Stimulated activated CD8-positive, alpha-beta memory T cell treated with anti-CD3 and anti-CD28 coated beads, Interleukin-4, amount 100 ng/mL, for 48 hours (primary cell): ENCODE measurements around the gene KCNS3.
"Not testable (repeated sequence)": the region's sequence is repeated elsewhere in the genome, so short reads cannot be mapped to it uniquely, and the experiment has no call there.

Source experiments
- DNase-seq: peaks from one replicate; pipeline ENCODE4 v3.0.0-alpha.2; 2020

Gene KCNS3

GRCh38 chr2:17950006-17950405 is 71.5 kb downstream of the KCNS3 start:
- no peak for DNase-seq

- DNase-seq = no peak
Measured at GRCh38 chr2:17951563-17951962, 73.1 kb downstream of the KCNS3 start.

- no peak for DNase-seq
Measured at GRCh38 chr2:17958466-17959092, 80.1 kb downstream of the KCNS3 start.

GRCh38 chr2:17959356-17959755 is 80.9 kb downstream of the KCNS3 start:
- DNase-seq = no peak

GRCh38 chr2:17959833-17960232 is 81.4 kb downstream of the KCNS3 start:
- DNase-seq = no peak

- DNase-seq = no peak
Measured at GRCh38 chr2:17960925-17961324, 82.5 kb downstream of the KCNS3 start.

- no peak for DNase-seq
Measured at GRCh38 chr2:17961789-17962188, 83.3 kb downstream of the KCNS3 start.

- DNase-seq = no peak
Measured at GRCh38 chr2:17962876-17963275, 84.4 kb downstream of the KCNS3 start.

- not testable (repeated sequence) for DNase-seq
Measured at GRCh38 chr2:17963571-17963970, 85.1 kb downstream of the KCNS3 start.

- DNase-seq = no peak
Measured at GRCh38 chr2:17965196-17965595, 86.7 kb downstream of the KCNS3 start.

GRCh38 chr2:17966798-17967197 is 88.3 kb downstream of the KCNS3 start:
- no peak for DNase-seq

GRCh38 chr2:17969661-17970060 is 91.2 kb downstream of the KCNS3 start:
- no peak for DNase-seq

- DNase-seq = no peak
Measured at GRCh38 chr2:17971531-17972125, 93.2 kb downstream of the KCNS3 start.

- DNase-seq = no peak
Measured at GRCh38 chr2:17972991-17973390, 94.5 kb downstream of the KCNS3 start.

GRCh38 chr2:17975401-17975800 is 96.9 kb downstream of the KCNS3 start:
- DNase-seq = no peak

- DNase-seq = no peak
Measured at GRCh38 chr2:17976871-17977746, 98.6 kb downstream of the KCNS3 start.

GRCh38 chr2:17979707-17980106 is 101.2 kb downstream of the KCNS3 start:
- no peak for DNase-seq

- no peak for DNase-seq
Measured at GRCh38 chr2:17981936-17982335, 103.5 kb downstream of the KCNS3 start.
